ENCODE measurements around the gene FAM90A1.
"Not testable (repeated sequence)": the region's sequence is repeated elsewhere in the genome, so short reads cannot be mapped to it uniquely, and the experiment has no call there.

GRCh38 chr12:8276397-8276796 lies 49.0 kb upstream of the FAM90A1 start:
- TF ChIP-seq, protein P1, sequence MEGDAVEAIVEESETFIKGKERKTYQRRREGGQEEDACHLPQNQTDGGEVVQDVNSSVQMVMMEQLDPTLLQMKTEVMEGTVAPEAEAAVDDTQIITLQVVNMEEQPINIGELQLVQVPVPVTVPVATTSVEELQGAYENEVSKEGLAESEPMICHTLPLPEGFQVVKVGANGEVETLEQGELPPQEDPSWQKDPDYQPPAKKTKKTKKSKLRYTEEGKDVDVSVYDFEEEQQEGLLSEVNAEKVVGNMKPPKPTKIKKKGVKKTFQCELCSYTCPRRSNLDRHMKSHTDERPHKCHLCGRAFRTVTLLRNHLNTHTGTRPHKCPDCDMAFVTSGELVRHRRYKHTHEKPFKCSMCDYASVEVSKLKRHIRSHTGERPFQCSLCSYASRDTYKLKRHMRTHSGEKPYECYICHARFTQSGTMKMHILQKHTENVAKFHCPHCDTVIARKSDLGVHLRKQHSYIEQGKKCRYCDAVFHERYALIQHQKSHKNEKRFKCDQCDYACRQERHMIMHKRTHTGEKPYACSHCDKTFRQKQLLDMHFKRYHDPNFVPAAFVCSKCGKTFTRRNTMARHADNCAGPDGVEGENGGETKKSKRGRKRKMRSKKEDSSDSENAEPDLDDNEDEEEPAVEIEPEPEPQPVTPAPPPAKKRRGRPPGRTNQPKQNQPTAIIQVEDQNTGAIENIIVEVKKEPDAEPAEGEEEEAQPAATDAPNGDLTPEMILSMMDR (IDR thresholded peaks at IDR 0.05; ENCODE audit: low read depth, low read length), result not testable (repeated sequence)
- not testable (repeated sequence) for TF ChIP-seq EZH2phosphoT487 (IDR thresholded peaks at IDR 0.05; ENCODE audit: low read depth)

Measured in OCI-LY3 (cell line).